Liver (tissue), 9 donors: ENCODE results near the gene IGF2BP3. TPM values are rescaled to one million over a fixed set of nuclear protein-coding genes. Genes with fewer than 3 reads are reported as not detected.

Experiments
- DNase-seq: peaks from one replicate; pipeline ENCODE4 v3.0.0-alpha.2; 2017; ENCODE audit warnings: low spot score
- H3K27ac ChIP-seq, 2 donors: one replicate each; pipeline ENCODE4 v1.7.0; 2013; ENCODE audit warnings: inconsistent platforms in 2 of 2, low read length in 2 of 2, control low read depth in 1 of 2, low read depth in 1 of 2, mild to moderate bottlenecking in 1 of 2
- H3K27me3 ChIP-seq, 4 donors: one replicate each; pipeline versions ENCODE4 v1.6.1 to v1.7.0; 2013; ENCODE audit warnings: low read length in 3 of 4, inconsistent platforms in 1 of 4, mild to moderate bottlenecking in 1 of 4, moderate library complexity in 1 of 4; ENCODE audit not compliant: control insufficient read depth in 4 of 4, insufficient read depth in 4 of 4
- H3K36me3 ChIP-seq, 4 donors: one replicate each; pipeline versions ENCODE4 v1.6.1 to v1.7.0; 2013; ENCODE audit warnings: low read length in 3 of 4, mild to moderate bottlenecking in 3 of 4, low read depth in 1 of 4, moderate library complexity in 1 of 4; ENCODE audit not compliant: control insufficient read depth in 4 of 4, insufficient read depth in 3 of 4
- H3K4me1 ChIP-seq, 4 donors: one replicate each; pipeline versions ENCODE4 v1.6.1 to v1.7.0; 2013; ENCODE audit warnings: low read length in 3 of 4, mild to moderate bottlenecking in 3 of 4, moderate library complexity in 1 of 4; ENCODE audit not compliant: control insufficient read depth in 4 of 4, insufficient read depth in 4 of 4
- H3K4me3 ChIP-seq, 3 donors: one replicate each; pipeline versions ENCODE4 v1.6.1 to v1.7.0; 2013; ENCODE audit warnings: low read length in 3 of 3, control low read depth in 1 of 3, low read depth in 1 of 3, mild to moderate bottlenecking in 1 of 3
- H3K9ac ChIP-seq, 2 donors: one replicate each; pipeline ENCODE4 v1.7.0; 2013; ENCODE audit warnings: low read length in 2 of 2, mild to moderate bottlenecking in 2 of 2, moderate library complexity in 2 of 2, control low read depth in 1 of 2, low read depth in 1 of 2
- H3K9me3 ChIP-seq, 4 donors: one replicate each; pipeline versions ENCODE4 v1.6.1 to v1.7.0; 2013; ENCODE audit warnings: low read length in 3 of 4; ENCODE audit not compliant: control insufficient read depth in 4 of 4
- EGR1 ChIP-seq, 2 donors: IDR thresholded peaks; 2 replicates each; pipeline ENCODE4 v1.6.1; 2016 to 2018; ENCODE audit warnings: antibody characterized with exemption in 2 of 2, low read depth in 2 of 2
- FOXA1 ChIP-seq: IDR thresholded peaks from 2 replicates; pipeline ENCODE4 v1.6.1; 2016; ENCODE audit warnings: antibody characterized with exemption
- FOXA2 ChIP-seq: IDR thresholded peaks from 2 replicates; pipeline ENCODE4 v1.6.1; 2016; ENCODE audit warnings: antibody characterized with exemption
- GABPA ChIP-seq, 2 donors: IDR thresholded peaks in 1 of 2; conservative IDR thresholded peaks in 1 of 2; 2 replicates each; pipeline ENCODE4 v1.6.1; 2016; ENCODE audit warnings: antibody characterized with exemption in 2 of 2, mild to moderate bottlenecking in 1 of 2, moderate library complexity in 1 of 2
- HNF4A ChIP-seq, 2 donors: conservative IDR thresholded peaks; 2 replicates each; pipeline ENCODE4 v1.6.1; 2016; ENCODE audit warnings: antibody characterized with exemption in 2 of 2, mild to moderate bottlenecking in 2 of 2
- HNF4G ChIP-seq: IDR thresholded peaks from 2 replicates; pipeline ENCODE4 v1.6.1; 2016; ENCODE audit warnings: antibody characterized with exemption
- JUND ChIP-seq, 2 donors: IDR thresholded peaks; 2 replicates each; pipeline ENCODE4 v1.6.1; 2016; ENCODE audit warnings: antibody characterized with exemption in 2 of 2
- NR2F2 ChIP-seq: IDR thresholded peaks from 2 replicates; pipeline ENCODE4 v1.6.1; 2016; ENCODE audit warnings: antibody characterized with exemption
- RAD21 ChIP-seq, 2 donors: IDR thresholded peaks; 2 replicates each; pipeline ENCODE4 v1.6.1; 2016; ENCODE audit warnings: antibody characterized with exemption in 2 of 2, mild to moderate bottlenecking in 2 of 2
- RXRA ChIP-seq, 2 donors: IDR thresholded peaks; 2 replicates each; pipeline ENCODE4 v1.6.1; 2017 to 2018; ENCODE audit warnings: antibody characterized with exemption in 2 of 2, mild to moderate bottlenecking in 1 of 2
- SP1 ChIP-seq: IDR thresholded peaks from 2 replicates; pipeline ENCODE4 v1.6.1; 2018; ENCODE audit warnings: antibody characterized with exemption, mild to moderate bottlenecking
- TAF1 ChIP-seq: conservative IDR thresholded peaks from 2 replicates; pipeline ENCODE4 v1.6.1; 2016; ENCODE audit warnings: antibody characterized with exemption, mild to moderate bottlenecking
- YY1 ChIP-seq: IDR thresholded peaks from 2 replicates; pipeline ENCODE4 v1.6.1; 2016; ENCODE audit warnings: antibody characterized with exemption, mild to moderate bottlenecking
- ZBTB33 ChIP-seq: IDR thresholded peaks from 2 replicates; pipeline ENCODE4 v1.6.1; 2016; ENCODE audit warnings: antibody characterized with exemption
- polyA plus RNA-seq, 2 donors: library from polyadenylated mRNA; stranded (reverse) in 1 of 2; unstranded in 1 of 2; fragments of 200-250 nt in 1 of 2; fragments of >200 nt in 1 of 2; fragmentation: Nextera tagmentation in 1 of 2; extraction: Ambion mirVana in 1 of 2; gene quantifications; one replicate each; pipeline versions ENCODE4 v1.2.1 to v1.2.3, GENCODE V29; 2013 to 2015
- total RNA-seq, 2 donors: library from RNA; depleted of rRNA; stranded (reverse); fragments of >200 nt; gene quantifications; one replicate each; pipeline ENCODE4 v1.2.3, GENCODE V29; 2014
- TF ChIP-seq, protein P1 (sequence below): IDR thresholded peaks from 2 replicates; pipeline ENCODE4 v1.6.1; 2016; ENCODE audit warnings: antibody characterized with exemption
- TF ChIP-seq, protein P2 (sequence below): IDR thresholded peaks from 2 replicates; pipeline ENCODE4 v1.6.1; 2016; ENCODE audit warnings: antibody characterized with exemption, mild to moderate bottlenecking
- TF ChIP-seq, protein P3 (sequence below): fragments of 150-350 bp; IDR thresholded peaks from 2 replicates; pipeline ENCODE4 v1.5.1; 2017; ENCODE audit warnings: improper control_type of control experiment, low read depth, low read length; ENCODE audit not compliant: missing input control
- TF ChIP-seq, protein P4 (sequence below): IDR thresholded peaks from 2 replicates; pipeline ENCODE4 v1.6.1; 2016; ENCODE audit warnings: antibody characterized with exemption
- donor health status: healthy.
- donor health status: healthy.
- donor health status: healthy.
- donor health status: healthy.
- donor health status: healthy.

IGF2BP3 gene
- total and polyA plus RNA-seq, 4 donors, result 0.17 to 28.4 (median 0.23) TPM; not detected in 1

GRCh38 chr7:23476286-23477156 lies 6.2 kb upstream of the IGF2BP3 start:
- Histone ChIP-seq H3K9me3 (peaks cover 0 to 4% (median under 1%) of the 10 kb centered on the region in 4 donors), H3K4me3 (no peak overlapping the region), H3K4me1 (peaks cover 2 to 12% (median 9%) of the 10 kb centered on the region in 4 donors), H3K9ac (no peak overlapping the region), H3K27ac (no peak overlapping the region), H3K36me3 (no peaks in the 10 kb centered on the region), H3K27me3 (peaks cover 0 to 52% (median 29%) of the 10 kb centered on the region in 4 donors)
- TF ChIP-seq HNF4A (conservative IDR thresholded peaks at IDR 0.05) (no peak), GABPA (IDR thresholded peaks at IDR 0.05 in 1 of 2, conservative IDR thresholded peaks at IDR 0.05 in 1 of 2) (no peak), ZBTB33 (no peak), EGR1 (IDR thresholded peaks at IDR 0.05; ENCODE audit: low read depth in 2 of 2) (no peak), YY1 (no peak), JUND (IDR thresholded peaks at IDR 0.05) (no peak), FOXA1 (no peak), NR2F2 (no peak), TAF1 (no peak), SP1 (no peak), RAD21 (IDR thresholded peaks at IDR 0.05) (no peak), RXRA (IDR thresholded peaks at IDR 0.05) (no peak), FOXA2 (no peak), HNF4G (no peak)
- TF ChIP-seq, protein P1, sequence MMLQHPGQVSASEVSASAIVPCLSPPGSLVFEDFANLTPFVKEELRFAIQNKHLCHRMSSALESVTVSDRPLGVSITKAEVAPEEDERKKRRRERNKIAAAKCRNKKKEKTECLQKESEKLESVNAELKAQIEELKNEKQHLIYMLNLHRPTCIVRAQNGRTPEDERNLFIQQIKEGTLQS, result no peak
- TF ChIP-seq, protein P2, sequence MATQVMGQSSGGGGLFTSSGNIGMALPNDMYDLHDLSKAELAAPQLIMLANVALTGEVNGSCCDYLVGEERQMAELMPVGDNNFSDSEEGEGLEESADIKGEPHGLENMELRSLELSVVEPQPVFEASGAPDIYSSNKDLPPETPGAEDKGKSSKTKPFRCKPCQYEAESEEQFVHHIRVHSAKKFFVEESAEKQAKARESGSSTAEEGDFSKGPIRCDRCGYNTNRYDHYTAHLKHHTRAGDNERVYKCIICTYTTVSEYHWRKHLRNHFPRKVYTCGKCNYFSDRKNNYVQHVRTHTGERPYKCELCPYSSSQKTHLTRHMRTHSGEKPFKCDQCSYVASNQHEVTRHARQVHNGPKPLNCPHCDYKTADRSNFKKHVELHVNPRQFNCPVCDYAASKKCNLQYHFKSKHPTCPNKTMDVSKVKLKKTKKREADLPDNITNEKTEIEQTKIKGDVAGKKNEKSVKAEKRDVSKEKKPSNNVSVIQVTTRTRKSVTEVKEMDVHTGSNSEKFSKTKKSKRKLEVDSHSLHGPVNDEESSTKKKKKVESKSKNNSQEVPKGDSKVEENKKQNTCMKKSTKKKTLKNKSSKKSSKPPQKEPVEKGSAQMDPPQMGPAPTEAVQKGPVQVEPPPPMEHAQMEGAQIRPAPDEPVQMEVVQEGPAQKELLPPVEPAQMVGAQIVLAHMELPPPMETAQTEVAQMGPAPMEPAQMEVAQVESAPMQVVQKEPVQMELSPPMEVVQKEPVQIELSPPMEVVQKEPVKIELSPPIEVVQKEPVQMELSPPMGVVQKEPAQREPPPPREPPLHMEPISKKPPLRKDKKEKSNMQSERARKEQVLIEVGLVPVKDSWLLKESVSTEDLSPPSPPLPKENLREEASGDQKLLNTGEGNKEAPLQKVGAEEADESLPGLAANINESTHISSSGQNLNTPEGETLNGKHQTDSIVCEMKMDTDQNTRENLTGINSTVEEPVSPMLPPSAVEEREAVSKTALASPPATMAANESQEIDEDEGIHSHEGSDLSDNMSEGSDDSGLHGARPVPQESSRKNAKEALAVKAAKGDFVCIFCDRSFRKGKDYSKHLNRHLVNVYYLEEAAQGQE, result no peak
- TF ChIP-seq, protein P3, sequence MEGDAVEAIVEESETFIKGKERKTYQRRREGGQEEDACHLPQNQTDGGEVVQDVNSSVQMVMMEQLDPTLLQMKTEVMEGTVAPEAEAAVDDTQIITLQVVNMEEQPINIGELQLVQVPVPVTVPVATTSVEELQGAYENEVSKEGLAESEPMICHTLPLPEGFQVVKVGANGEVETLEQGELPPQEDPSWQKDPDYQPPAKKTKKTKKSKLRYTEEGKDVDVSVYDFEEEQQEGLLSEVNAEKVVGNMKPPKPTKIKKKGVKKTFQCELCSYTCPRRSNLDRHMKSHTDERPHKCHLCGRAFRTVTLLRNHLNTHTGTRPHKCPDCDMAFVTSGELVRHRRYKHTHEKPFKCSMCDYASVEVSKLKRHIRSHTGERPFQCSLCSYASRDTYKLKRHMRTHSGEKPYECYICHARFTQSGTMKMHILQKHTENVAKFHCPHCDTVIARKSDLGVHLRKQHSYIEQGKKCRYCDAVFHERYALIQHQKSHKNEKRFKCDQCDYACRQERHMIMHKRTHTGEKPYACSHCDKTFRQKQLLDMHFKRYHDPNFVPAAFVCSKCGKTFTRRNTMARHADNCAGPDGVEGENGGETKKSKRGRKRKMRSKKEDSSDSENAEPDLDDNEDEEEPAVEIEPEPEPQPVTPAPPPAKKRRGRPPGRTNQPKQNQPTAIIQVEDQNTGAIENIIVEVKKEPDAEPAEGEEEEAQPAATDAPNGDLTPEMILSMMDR, result no peak
- TF ChIP-seq, protein P4, sequence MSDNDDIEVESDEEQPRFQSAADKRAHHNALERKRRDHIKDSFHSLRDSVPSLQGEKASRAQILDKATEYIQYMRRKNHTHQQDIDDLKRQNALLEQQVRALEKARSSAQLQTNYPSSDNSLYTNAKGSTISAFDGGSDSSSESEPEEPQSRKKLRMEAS, result no peak
- DNase-seq, result no peak
